DMS153 (cell line): ENCODE measurements around the gene SLCO4A1.

Experiments
- DNase-seq: peaks from one replicate; lab custom pipeline; 2025; lab: John Stamatoyannopoulos, UW

Gene SLCO4A1

DNA sequence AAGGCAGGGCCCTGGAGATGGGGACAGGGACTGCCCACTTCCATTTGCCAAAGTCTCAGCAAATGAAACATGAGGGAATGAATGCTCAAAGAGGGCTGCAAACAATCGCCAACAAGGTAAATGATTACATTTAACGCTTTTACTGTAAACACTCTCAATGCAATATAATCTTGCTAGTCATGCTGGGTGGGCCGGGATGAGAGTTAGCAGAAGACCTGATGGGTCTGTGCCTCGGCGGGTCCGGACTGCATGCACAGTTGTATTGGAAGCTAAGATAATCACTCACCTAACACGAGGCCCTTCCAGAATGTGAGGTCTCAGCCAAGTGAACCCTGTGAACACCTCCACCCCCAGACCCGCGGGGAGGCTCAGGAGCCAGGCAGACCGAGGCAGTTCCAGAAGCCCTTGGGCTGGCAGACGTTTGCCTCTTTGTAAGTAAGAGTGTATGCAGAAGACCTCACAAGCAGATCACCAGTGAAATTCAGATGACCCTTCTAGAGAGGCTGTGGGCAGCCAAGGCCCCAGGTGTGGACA is 4.7 kb upstream of the SLCO4A1 start:
- DNase-seq = no peak

GRCh38 chr20:62638055-62638570 is 4.2 kb upstream of the SLCO4A1 start:
- no peak for DNase-seq

GRCh38 chr20:62638679-62639406 is 3.5 kb upstream of the SLCO4A1 start:
- DNase-seq = no peak

DNA sequence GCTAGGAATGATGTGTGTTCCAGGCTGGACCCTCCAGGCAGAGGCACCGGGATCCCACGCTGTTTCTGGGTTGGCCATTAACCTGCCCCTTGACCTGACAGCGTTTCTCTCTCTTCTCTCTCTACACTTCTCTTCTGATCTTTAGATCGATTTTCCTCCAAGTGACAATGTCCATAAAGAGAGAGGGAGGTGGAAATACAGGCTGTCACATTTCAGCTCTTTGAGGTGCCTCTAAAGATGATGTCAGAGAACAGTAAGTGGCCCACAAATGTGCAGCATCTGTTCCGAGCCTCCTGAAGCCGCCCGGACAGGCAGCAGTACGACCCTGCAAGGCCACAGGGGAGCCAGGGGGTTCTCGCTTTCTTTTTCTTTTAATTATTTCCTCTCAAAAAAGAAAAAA is 2.5 kb upstream of the SLCO4A1 start:
- DNase-seq = no peak

- no peak for DNase-seq
Measured at GRCh38 chr20:62640870-62641269, 1.4 kb upstream of the SLCO4A1 start.

DNA sequence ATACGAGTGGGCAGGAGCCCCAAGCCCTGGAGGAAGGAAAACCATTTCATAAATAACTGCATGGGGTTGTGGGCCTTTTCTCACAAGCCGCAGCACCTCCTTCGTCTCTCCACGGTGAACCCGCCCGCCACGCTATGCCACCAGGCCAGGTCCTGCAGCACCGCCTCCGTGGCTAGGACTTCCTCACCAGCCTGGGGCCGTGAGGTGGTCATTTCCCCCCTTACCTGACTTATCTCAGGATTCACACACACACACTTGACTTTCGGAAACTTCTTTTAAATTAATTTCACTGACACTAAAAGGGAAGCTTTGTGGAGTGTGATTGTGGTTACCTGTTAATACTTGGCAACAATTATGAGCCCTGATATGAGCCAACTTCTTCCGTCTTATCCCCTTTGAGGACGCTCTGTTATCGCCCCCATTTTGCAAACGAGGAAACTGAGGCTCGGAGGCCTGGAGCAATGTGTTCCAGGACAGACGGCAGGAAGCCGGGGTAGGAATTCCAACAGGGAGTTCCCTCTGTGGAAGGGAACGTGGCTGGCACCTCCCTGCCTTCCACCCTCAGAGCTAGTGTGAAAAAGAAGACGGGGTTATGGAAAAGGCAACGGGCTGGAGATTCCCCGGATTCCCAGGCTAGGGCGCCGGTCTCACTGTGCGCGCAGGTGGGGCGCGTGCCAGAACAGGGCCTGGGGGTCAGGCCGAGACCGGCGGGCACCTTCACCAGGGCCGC is 817 bp upstream of the SLCO4A1 start:
- no peak for DNase-seq

- no peak for DNase-seq
Measured at GRCh38 chr20:62642666-62643520, 590 bp downstream of the SLCO4A1 start.

DNA sequence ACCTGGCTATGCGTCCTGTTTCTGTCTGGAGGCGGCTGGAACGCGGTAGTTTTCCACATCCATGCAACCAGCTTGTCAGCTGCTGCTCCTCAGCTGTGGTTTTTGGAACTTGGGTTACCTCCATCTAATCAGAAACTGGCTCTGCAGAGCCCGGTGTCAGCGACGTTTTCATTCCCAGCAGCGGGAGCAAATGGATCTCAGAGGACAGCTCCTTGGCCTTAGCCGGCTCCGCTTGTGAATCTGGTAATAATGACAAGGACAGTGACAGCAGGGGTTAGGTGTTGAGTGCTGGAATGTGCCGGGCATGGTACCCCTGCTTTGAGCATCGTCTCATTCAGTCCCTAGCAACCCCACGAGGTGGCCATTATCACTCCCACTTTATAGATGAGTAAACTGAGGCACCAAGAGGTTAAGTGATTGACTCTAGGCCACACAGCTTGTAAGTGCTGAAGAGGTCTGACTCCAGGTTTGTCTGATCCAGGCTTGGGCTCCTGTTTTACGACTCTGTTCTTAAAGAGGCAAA is 1.3 kb downstream of the SLCO4A1 start:
- no peak for DNase-seq

- DNase-seq = no peak
Measured at GRCh38 chr20:62644044-62644795, 1.9 kb downstream of the SLCO4A1 start.

GRCh38 chr20:62644802-62645496 is 2.6 kb downstream of the SLCO4A1 start:
- no peak for DNase-seq

GRCh38 chr20:62645613-62646012 is 3.3 kb downstream of the SLCO4A1 start:
- DNase-seq = no peak

DNA sequence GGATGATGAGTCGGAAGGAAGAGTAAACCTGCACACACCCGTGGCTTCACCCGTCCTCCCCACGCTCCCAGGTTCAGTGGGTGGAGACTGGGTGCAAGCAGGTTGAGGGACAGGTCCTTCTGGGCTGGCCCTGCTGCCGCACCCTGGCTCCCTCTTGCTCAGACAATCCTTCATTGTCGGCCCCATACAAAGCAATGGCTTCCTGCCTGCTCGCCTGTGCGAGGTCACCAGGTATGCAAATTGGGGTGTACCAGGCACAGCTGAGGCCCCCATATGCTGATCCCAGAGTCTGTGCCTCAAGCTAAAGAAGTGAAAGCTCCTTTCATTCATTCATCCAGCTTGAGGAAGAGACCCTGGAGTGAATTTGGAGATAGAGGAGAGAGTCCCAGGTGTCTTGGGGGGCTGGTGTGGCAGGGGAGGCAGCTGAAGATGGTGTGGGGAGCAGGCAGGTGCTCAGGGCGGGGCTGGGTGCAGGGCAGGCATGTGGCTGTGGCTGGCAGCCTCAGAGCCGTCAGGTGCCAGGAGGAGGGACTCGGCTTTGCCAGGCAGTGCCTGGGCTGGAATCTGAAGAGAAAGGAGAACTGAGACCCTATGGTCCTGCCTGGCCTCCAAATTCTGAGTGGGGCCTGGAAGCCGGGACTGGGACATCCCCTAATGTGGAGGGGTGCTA is 4.7 kb downstream of the SLCO4A1 start:
- DNase-seq = no peak

DNA sequence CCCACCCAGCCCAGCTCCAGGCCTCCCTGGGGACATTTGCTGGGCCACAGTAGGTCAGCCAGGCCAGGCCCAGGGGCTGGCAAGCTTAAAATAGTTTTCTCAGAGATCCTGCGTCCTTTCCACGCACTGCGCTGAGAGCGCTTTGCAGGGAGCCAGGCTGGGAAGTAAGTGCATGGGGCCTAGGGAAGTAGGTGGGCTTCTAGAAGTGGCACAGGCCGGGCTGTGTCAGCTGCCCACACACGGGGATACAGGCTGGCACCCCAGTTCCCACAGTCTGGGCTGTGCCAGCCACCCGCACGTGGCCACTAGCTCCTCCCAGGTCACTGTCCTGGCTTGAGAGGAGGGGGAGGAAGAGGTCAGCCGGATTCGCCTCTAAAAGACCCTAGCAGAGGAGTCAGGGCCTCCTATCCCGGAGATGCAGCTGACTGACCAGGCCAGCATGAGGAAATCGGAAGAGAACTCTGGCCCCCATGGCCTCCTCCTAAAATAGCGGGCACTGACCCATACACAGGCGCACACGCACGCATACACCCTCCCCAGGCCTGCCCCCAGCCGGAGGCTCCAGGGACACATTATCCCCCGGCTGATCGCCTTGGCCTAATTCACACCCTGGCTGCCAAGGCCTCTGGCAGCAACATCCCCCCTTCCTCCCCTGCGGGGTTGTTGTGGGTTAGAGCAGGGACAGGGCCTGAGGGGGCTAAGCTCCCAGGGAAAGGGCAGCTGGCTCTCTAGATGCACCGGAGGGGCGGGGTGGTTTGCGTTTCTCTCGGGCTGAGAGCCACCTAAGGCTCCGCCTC is 5.4 kb downstream of the SLCO4A1 start:
- DNase-seq = no peak

- DNase-seq = no peak
Measured at GRCh38 chr20:62648318-62648995, 6.2 kb downstream of the SLCO4A1 start.

DNA sequence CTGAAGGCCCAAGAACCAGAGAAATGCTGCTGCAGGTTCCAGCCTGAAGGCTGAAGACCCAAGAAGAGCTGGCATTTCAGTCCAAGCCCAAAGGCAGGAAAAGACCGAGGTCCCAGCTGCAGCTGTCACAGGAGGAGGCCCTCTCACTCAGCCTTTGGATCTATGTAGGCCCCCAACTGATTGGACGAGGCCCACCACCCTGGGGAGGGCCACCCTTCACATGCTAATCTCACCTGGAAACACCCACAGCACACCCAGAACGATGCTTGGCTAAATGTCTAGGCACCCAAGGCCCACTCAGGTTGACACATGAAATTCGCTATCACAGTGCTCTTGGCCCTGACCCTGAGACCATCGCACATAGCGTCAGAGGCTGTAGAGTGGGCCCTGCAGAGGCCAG is 6.8 kb downstream of the SLCO4A1 start:
- no peak for DNase-seq

- DNase-seq = no peak
Measured at GRCh38 chr20:62650551-62651284, 8.4 kb downstream of the SLCO4A1 start.

DNA sequence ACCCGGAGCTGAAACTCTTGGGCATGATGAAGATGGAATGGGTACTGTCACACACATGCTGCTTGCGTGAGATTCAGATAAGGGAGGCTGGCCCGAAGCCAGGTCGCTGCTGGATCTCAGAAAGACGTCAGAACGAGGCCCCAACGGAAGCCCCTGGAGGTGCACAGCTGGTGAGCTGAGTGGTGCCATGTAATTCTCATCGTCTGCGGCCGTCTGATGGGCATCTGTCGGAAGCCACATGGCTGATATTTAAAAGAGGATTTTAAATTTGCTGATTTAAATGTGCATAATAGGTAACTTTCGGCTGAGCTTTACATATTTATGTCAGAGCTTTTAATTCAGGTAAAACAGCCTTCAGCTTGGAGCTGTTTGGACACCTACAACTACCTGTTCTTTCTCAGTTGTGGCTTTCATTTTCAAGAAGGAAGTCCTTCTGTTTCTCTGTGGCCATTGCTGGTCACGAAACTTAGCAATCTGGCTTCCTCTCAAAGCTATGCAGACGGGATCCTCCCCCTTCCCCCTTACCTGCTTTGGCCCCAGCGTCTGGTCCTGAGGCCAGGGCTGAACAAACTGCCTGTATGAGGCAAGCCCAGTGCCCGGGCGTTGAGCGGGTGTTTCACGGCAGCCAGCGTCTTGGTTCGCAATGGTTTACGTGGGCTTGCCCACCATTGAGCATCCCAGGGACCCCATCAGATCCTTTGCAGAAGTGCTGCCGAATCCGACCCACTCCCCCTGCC is 9.2 kb downstream of the SLCO4A1 start:
- DNase-seq = no peak
